ENCODE data around the gene PSPN. TPM values are rescaled to one million over a fixed set of nuclear protein-coding genes. Genes with fewer than 3 reads are reported as not detected.

The PSPN gene
- total and polyA plus RNA-seq, 9 of the 15 experiments (the other 6 are each of a cell fraction or from before 2014, with no cell fraction given), result 0.21 to 1.1 (median 0.58) TPM

DNA sequence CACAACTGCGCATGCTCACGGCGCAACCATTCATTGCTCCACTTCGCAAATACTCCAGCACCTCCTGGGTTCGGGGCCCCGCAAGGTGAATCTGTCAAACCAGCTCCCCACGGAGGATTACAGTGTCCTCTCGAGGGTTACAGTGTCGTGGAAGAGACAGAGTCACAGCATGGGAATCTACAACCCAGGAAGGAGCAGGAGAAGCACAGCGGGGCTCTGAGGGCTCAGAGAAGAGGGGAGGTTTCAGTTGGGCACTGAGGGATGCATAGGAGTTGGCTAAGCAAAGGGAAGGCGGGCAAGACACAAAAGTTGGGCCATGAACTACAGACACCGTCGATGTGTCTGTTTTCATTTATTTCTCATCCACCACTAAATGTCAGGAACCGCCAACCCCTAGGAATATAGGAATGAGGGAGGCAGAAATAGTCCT lies 18.3 kb upstream of the PSPN start (continued):
- TF ChIP-seq, protein P1, sequence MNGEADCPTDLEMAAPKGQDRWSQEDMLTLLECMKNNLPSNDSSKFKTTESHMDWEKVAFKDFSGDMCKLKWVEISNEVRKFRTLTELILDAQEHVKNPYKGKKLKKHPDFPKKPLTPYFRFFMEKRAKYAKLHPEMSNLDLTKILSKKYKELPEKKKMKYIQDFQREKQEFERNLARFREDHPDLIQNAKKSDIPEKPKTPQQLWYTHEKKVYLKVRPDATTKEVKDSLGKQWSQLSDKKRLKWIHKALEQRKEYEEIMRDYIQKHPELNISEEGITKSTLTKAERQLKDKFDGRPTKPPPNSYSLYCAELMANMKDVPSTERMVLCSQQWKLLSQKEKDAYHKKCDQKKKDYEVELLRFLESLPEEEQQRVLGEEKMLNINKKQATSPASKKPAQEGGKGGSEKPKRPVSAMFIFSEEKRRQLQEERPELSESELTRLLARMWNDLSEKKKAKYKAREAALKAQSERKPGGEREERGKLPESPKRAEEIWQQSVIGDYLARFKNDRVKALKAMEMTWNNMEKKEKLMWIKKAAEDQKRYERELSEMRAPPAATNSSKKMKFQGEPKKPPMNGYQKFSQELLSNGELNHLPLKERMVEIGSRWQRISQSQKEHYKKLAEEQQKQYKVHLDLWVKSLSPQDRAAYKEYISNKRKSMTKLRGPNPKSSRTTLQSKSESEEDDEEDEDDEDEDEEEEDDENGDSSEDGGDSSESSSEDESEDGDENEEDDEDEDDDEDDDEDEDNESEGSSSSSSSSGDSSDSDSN (IDR thresholded peaks at IDR 0.05; ENCODE audit: borderline replicate concordance in 1 of 2, low read depth in 2 of 2, low read length in 2 of 2), result no peak
- TF ChIP-seq, protein P2, sequence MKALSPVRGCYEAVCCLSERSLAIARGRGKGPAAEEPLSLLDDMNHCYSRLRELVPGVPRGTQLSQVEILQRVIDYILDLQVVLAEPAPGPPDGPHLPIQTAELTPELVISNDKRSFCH (CRISPR knock-in tag; IDR thresholded peaks at IDR 0.05), result no peak
- TF ChIP-seq, protein P2 (tag; IDR thresholded peaks at IDR 0.05), result no peak
- no peak for TF ChIP-seq MCM2 (IDR thresholded peaks at IDR 0.05; ENCODE audit: low read depth)
- TF ChIP-seq, protein P3, sequence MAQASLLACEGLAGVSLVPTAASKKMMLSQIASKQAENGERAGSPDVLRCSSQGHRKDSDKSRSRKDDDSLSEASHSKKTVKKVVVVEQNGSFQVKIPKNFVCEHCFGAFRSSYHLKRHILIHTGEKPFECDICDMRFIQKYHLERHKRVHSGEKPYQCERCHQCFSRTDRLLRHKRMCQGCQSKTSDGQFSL (CRISPR knock-in tag; IDR thresholded peaks at IDR 0.05), result no peak
- TF ChIP-seq, protein P3 (tag; IDR thresholded peaks at IDR 0.05), result no peak
- TF ChIP-seq, protein P4, sequence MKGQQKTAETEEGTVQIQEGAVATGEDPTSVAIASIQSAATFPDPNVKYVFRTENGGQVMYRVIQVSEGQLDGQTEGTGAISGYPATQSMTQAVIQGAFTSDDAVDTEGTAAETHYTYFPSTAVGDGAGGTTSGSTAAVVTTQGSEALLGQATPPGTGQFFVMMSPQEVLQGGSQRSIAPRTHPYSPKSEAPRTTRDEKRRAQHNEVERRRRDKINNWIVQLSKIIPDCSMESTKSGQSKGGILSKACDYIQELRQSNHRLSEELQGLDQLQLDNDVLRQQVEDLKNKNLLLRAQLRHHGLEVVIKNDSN (CRISPR knock-in tag; IDR thresholded peaks at IDR 0.05), result no peak
- TF ChIP-seq, protein P5, sequence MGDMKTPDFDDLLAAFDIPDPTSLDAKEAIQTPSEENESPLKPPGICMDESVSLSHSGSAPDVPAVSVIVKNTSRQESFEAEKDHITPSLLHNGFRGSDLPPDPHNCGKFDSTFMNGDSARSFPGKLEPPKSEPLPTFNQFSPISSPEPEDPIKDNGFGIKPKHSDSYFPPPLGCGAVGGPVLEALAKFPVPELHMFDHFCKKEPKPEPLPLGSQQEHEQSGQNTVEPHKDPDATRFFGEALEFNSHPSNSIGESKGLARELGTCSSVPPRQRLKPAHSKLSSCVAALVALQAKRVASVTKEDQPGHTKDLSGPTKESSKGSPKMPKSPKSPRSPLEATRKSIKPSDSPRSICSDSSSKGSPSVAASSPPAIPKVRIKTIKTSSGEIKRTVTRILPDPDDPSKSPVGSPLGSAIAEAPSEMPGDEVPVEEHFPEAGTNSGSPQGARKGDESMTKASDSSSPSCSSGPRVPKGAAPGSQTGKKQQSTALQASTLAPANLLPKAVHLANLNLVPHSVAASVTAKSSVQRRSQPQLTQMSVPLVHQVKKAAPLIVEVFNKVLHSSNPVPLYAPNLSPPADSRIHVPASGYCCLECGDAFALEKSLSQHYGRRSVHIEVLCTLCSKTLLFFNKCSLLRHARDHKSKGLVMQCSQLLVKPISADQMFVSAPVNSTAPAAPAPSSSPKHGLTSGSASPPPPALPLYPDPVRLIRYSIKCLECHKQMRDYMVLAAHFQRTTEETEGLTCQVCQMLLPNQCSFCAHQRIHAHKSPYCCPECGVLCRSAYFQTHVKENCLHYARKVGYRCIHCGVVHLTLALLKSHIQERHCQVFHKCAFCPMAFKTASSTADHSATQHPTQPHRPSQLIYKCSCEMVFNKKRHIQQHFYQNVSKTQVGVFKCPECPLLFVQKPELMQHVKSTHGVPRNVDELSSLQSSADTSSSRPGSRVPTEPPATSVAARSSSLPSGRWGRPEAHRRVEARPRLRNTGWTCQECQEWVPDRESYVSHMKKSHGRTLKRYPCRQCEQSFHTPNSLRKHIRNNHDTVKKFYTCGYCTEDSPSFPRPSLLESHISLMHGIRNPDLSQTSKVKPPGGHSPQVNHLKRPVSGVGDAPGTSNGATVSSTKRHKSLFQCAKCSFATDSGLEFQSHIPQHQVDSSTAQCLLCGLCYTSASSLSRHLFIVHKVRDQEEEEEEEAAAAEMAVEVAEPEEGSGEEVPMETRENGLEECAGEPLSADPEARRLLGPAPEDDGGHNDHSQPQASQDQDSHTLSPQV (IDR thresholded peaks at IDR 0.05), result 0 out of 2 replicates have a peak, but pooled peaks have one; percentile 55
- no peak for TF ChIP-seq SIN3B (IDR thresholded peaks at IDR 0.05; ENCODE audit: low read depth)
- TF ChIP-seq KDM5B (IDR thresholded peaks at IDR 0.05; ENCODE audit: insufficient replicate concordance, low read depth, low read length), result no peak
- TF ChIP-seq GABPB2 (CRISPR knock-in tag; conservative IDR thresholded peaks at IDR 0.05), result no peak
- no peak for TF ChIP-seq POLR2AphosphoS2 (IDR thresholded peaks at IDR 0.05; ENCODE audit: low read length)
- TF ChIP-seq HEY1 (CRISPR knock-in tag; IDR thresholded peaks at IDR 0.05; ENCODE audit: borderline replicate concordance), result no peak
- TF ChIP-seq, protein P6, sequence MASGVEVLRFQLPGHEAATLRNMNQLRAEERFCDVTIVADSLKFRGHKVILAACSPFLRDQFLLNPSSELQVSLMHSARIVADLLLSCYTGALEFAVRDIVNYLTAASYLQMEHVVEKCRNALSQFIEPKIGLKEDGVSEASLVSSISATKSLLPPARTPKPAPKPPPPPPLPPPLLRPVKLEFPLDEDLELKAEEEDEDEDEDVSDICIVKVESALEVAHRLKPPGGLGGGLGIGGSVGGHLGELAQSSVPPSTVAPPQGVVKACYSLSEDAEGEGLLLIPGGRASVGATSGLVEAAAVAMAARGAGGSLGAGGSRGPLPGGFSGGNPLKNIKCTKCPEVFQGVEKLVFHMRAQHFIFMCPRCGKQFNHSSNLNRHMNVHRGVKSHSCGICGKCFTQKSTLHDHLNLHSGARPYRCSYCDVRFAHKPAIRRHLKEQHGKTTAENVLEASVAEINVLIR (CRISPR knock-in tag; IDR thresholded peaks at IDR 0.05), result no peak
- TF ChIP-seq MEIS2 (IDR thresholded peaks at IDR 0.05; ENCODE audit: partially characterized antibody), result peak; percentile 17
- TF ChIP-seq MCM3 (IDR thresholded peaks at IDR 0.05), result no peak
- no peak for TF ChIP-seq ZNF444 (CRISPR knock-in tag; IDR thresholded peaks at IDR 0.05)
- TF ChIP-seq ZNF175 (CRISPR knock-in tag; IDR thresholded peaks at IDR 0.05; ENCODE audit: low read depth), result no peak
